ENCODE data around the gene ATG16L1. TPM values are rescaled to one million over a fixed set of nuclear protein-coding genes. Genes with fewer than 3 reads are reported as not detected.

ATG16L1 gene
- polyA plus RNA-seq, 3 donors = 3.3 to 22.9 (median 4.3) TPM

GRCh38 chr2:233343171-233343705, 91.8 kb downstream of the ATG16L1 start:
- H3K27ac Mint-ChIP-seq = no peak overlapping the region

More at GRCh38 chr2:233343171-233343705, 91.8 kb downstream of the ATG16L1 start:
- Histone ChIP-seq H4K20me1 (ENCODE audit: insufficient read depth, low read length) (no peaks in the 10 kb centered on the region), H3K79me2 (ENCODE audit: insufficient read depth, low read length) (no peaks in the 10 kb centered on the region), H3K4me1 (ENCODE audit: control insufficient read depth in 1 of 2, insufficient read depth in 2 of 2, low read length in 2 of 2) (peaks cover 21 to 23% of the 10 kb centered on the region in 2 donors), H2AFZ (ENCODE audit: insufficient read depth, low read depth, low read length, poor library complexity, severe bottlenecking) (no peak overlapping the region), H3K36me3 (replicated peaks in 1 of 2; ENCODE audit: control insufficient read depth in 1 of 2, insufficient read depth in 2 of 2, low read length in 2 of 2) (no peaks in the 10 kb centered on the region), H3K9ac (ENCODE audit: insufficient read depth, low read length, poor library complexity, severe bottlenecking) (no peak overlapping the region), H3K27ac (ENCODE audit: low read depth in 1 of 2, low read length in 2 of 2) (no peak overlapping the region), H3K4me2 (replicated peaks; ENCODE audit: extremely low read depth, low read length, poor library complexity, severe bottlenecking) (no peak overlapping the region), H3K27me3 (ENCODE audit: control insufficient read depth in 2 of 2, insufficient read depth in 2 of 2, low read length in 2 of 2) (no peaks in the 10 kb centered on the region), H3K4me3 (replicated peaks in 1 of 3; ENCODE audit: low read depth in 2 of 3, low read length in 3 of 3) (no peak overlapping the region), H3K9me3 (replicated peaks in 1 of 2; ENCODE audit: control insufficient read depth in 1 of 2, insufficient read depth in 1 of 2, low read length in 2 of 2) (no peaks in the 10 kb centered on the region)
- TF ChIP-seq CTCF (IDR thresholded peaks at IDR 0.05) = no peak
- intact Hi-C loops (cut with micrococcal nuclease) = no loop called here
- Mint-ChIP-seq H3K27me3 (ENCODE audit: low read depth in 3 of 3) (peaks cover 0 to 2% (median 0%) of the 10 kb centered on the region in 3 donors), H3K36me3 (peaks cover 0 to 6% of the 10 kb centered on the region in 2 donors), H3K9me3 (peaks cover 0 to 5% (median 0%) of the 10 kb centered on the region in 7 donors), H3K4me3 (peak overlapping the region in 1 of 2 donors; percentile 40), H3K4me1 (peaks cover 32% of the 10 kb centered on the region)
- 100% methylated on average over 2 of the region's 15 CpGs for WGBS (ENCODE audit: insufficient coverage)
- DNase-seq = no peak

Small RNA genes lying within 50 kb of the gene (small RNA-seq; reads per million reads assigned to genes)
- gene RN7SL32P (ENCODE audit: insufficient read length, low read depth) (not detected), gene SCARNA5 (ENCODE audit: insufficient read length, low read depth) (90.7 reads per million, percentile 96 among the genes with 10 or more reads in this experiment), gene SCARNA6 (ENCODE audit: insufficient read length, low read depth) (7.8 reads per million, percentile 67 among the genes with 10 or more reads in this experiment)

Other genes starting within 250 kb of the ATG16L1 start
- gene NGEF, start 238.4 kb upstream of the ATG16L1 start, polyA plus RNA-seq = not detected
- not detected for gene NEU2, start 219.0 kb upstream of the ATG16L1 start, polyA plus RNA-seq
- 10 to 100 TPM; 30.6 to 90.2 (median 54.8) TPM for gene INPP5D, start 191.3 kb upstream of the ATG16L1 start, polyA plus RNA-seq
- gene SAG, start 56.1 kb downstream of the ATG16L1 start, polyA plus RNA-seq = under 1 TPM in 2 of 3 donors, not detected in 1; 0.04 to 0.87 TPM
- 10 to 100 TPM; 14.5 to 67.5 (median 16.6) TPM for gene DGKD, start 102.8 kb downstream of the ATG16L1 start, polyA plus RNA-seq

All from CD14-positive monocyte (primary cell).